IPS-18c (cell line): Measurements from ENCODE around the gene EXD2.
"Not testable (repeated sequence)": the region's sequence is repeated elsewhere in the genome, so short reads cannot be mapped to it uniquely, and the experiment has no call there.

Experiments used
- H3K4me3 ChIP-seq: 2 replicates; pipeline ENCODE4 v1.7.0; 2013; ENCODE audit warnings: low read depth, mild to moderate bottlenecking, low read length, moderate library complexity; ENCODE audit not compliant: insufficient read depth
- H3K9me3 ChIP-seq: one replicate; pipeline ENCODE4 v1.6.1; 2013; ENCODE audit warnings: mild to moderate bottlenecking, low read length, moderate library complexity; ENCODE audit not compliant: control insufficient read depth, insufficient read depth

Gene EXD2

GRCh38 chr14:69287098-69288010, 96.1 kb downstream of the EXD2 start:
- no peak overlapping the region for H3K4me3 ChIP-seq
- no peaks in the 10 kb centered on the region for H3K9me3 ChIP-seq

- no peak overlapping the region for H3K4me3 ChIP-seq
- H3K9me3 ChIP-seq = no peaks in the 10 kb centered on the region
Measured at GRCh38 chr14:69288011-69288771, 96.9 kb downstream of the EXD2 start.

- no peak overlapping the region for H3K4me3 ChIP-seq
- no peaks in the 10 kb centered on the region for H3K9me3 ChIP-seq
Measured at GRCh38 chr14:69288956-69289705, 97.8 kb downstream of the EXD2 start.

- H3K4me3 ChIP-seq = no peak overlapping the region
- no peaks in the 10 kb centered on the region for H3K9me3 ChIP-seq
Measured at GRCh38 chr14:69289811-69290520, 98.7 kb downstream of the EXD2 start.

- not testable (repeated sequence) for H3K4me3 ChIP-seq, H3K9me3 ChIP-seq
Measured at GRCh38 chr14:69290881-69291280, 99.6 kb downstream of the EXD2 start.

- Histone ChIP-seq H3K4me3 (no peak overlapping the region), H3K9me3 (no peaks in the 10 kb centered on the region)
Measured at GRCh38 chr14:69291396-69291795, 100.1 kb downstream of the EXD2 start.

GRCh38 chr14:69291891-69292561, 100.7 kb downstream of the EXD2 start:
- no peak overlapping the region for H3K4me3 ChIP-seq
- H3K9me3 ChIP-seq = no peaks in the 10 kb centered on the region
